Testis (tissue), 3 donors: Measurements from ENCODE around the gene ZBTB9. TPM values are rescaled to one million over a fixed set of nuclear protein-coding genes. Genes with fewer than 3 reads are reported as not detected.

Source experiments
- DNase-seq: peaks from one replicate; pipeline ENCODE4 v3.0.0-alpha.2; 2019
- H3K27ac ChIP-seq, 2 donors: fragments of 200-600 bp; sonication (generic); one replicate each; pipeline ENCODE4 v1.5.1; 2019
- H3K27me3 ChIP-seq: fragments of 200-600 bp; sonication (generic); one replicate; pipeline ENCODE4 v1.5.1; 2019
- H3K36me3 ChIP-seq: fragments of 200-600 bp; sonication (generic); one replicate; pipeline ENCODE4 v1.5.1; 2017; ENCODE audit warnings: low read depth; ENCODE audit errors: missing control alignments
- H3K4me1 ChIP-seq: fragments of 200-600 bp; sonication (generic); one replicate; pipeline ENCODE4 v1.5.1; 2019
- H3K4me3 ChIP-seq, 2 donors: fragments of 200-600 bp; sonication (generic); one replicate each; pipeline ENCODE4 v1.5.1; 2017 to 2019
- H3K9me3 ChIP-seq: fragments of 200-600 bp; sonication (generic); one replicate; pipeline ENCODE4 v1.5.1; 2017
- POLR2A ChIP-seq: fragments of 450-650 bp; IDR thresholded peaks from one replicate; pipeline ENCODE4 v1.6.1; 2017; ENCODE audit warnings: antibody characterized with exemption, mild to moderate bottlenecking, moderate library complexity
- whole genome bisulfite sequencing, 2 donors: methylation state at CpG; one replicate each; pipeline ENCODE4 v1.1.5; 2018; 5-methylcytosine and 5-hydroxymethylcytosine counted together
- intact Hi-C: fragments of 100-400 bp; cut with DNase I; formaldehyde crosslinking; loops from one replicate; pipeline ENCODE4 v1.15.1; 2023; ENCODE audit warnings: low total_unique reads
- polyA plus RNA-seq: library from polyadenylated mRNA; stranded (reverse); fragments of 350-450 nt; fragmentation: Illumina TruSeq; extraction: RNeasy Lipid Tissue Mini Kit (QIAGEN cat#74804); gene quantifications from one replicate; pipeline ENCODE4 v1.2.3, GENCODE V29; 2014; ENCODE audit warnings: low read depth, low replicate concordance; ENCODE audit not compliant: insufficient read depth
- total RNA-seq, 2 donors: library from RNA; depleted of rRNA; stranded (reverse); fragments of >200 nt; gene quantifications; one replicate each; pipeline ENCODE4 v1.2.3, GENCODE V29; 2016
- TF ChIP-seq, protein P1 (sequence below), 3 experiments: fragments of 450-650 bp in 2 of 3; fragments of 200-600 bp in 1 of 3; sonication (generic) in 1 of 3; IDR thresholded peaks; one replicate each; pipeline ENCODE4 v1.5.1; 2016 to 2019; ENCODE audit warnings: antibody characterized with exemption in 3 of 3, mild to moderate bottlenecking in 2 of 3, moderate library complexity in 1 of 3

Gene ZBTB9
- total and polyA plus RNA-seq, 3 donors from 2014 or later: 15.2 to 16.9 (median 15.7) TPM

DNA sequence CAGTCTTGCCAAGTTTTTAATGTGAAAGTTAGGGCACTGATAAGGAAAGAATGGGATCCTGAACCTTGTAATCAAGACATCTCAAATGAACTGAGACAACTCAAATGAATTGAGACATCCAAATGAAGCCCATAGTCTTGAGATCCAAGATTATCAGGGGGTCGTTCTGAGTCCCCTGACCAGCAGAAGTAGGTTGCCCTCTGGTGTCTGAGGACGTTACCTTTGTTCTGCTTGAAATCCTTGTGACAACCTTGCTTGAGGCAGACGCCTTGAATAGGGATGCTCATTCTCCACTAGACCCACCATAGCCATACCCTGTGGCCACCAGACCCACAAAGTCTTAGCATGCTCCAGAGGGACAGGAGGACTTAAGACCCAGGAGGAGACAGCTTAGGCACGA is 37.7 kb downstream of the ZBTB9 start:
- Histone ChIP-seq H3K9me3 (no peaks in the 10 kb centered on the region), H3K27me3 (no peaks in the 10 kb centered on the region), H3K27ac (no peak overlapping the region), H3K36me3 (no peaks in the 10 kb centered on the region), H3K4me1 (no peaks in the 10 kb centered on the region), H3K4me3 (no peak overlapping the region)
- no peak for DNase-seq
- intact Hi-C loops: no loop called here
- no peak for TF ChIP-seq POLR2A
- TF ChIP-seq, protein P1, sequence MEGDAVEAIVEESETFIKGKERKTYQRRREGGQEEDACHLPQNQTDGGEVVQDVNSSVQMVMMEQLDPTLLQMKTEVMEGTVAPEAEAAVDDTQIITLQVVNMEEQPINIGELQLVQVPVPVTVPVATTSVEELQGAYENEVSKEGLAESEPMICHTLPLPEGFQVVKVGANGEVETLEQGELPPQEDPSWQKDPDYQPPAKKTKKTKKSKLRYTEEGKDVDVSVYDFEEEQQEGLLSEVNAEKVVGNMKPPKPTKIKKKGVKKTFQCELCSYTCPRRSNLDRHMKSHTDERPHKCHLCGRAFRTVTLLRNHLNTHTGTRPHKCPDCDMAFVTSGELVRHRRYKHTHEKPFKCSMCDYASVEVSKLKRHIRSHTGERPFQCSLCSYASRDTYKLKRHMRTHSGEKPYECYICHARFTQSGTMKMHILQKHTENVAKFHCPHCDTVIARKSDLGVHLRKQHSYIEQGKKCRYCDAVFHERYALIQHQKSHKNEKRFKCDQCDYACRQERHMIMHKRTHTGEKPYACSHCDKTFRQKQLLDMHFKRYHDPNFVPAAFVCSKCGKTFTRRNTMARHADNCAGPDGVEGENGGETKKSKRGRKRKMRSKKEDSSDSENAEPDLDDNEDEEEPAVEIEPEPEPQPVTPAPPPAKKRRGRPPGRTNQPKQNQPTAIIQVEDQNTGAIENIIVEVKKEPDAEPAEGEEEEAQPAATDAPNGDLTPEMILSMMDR (IDR thresholded peaks at IDR 0.05): no peak
- WGBS, 2 donors: 54 to 64% methylated on average over 4 of the region's 4 CpGs

DNA sequence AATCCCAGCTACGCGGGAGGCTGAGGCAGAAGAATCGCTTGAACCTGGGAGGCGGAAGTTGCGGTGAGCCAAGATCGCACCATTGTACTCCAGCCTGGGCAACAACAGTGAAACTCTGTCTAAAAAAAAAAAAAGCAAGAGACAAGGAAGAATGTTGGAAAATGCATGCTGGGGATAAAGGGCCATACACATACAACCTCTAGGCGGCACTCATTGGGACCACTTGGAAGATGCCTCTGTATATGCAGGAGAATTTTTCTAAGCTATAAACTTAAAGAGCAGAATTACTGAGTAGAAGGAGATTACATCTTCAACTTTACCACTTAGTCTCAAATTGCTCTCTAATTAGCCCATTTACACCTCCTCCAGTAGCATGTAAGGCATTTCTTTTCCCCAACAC is 42.8 kb downstream of the ZBTB9 start:
- H3K4me1 ChIP-seq: no peaks in the 10 kb centered on the region
- H3K27me3 ChIP-seq: no peaks in the 10 kb centered on the region
- 88 to 97% methylated on average over 7 of the region's 7 CpGs for WGBS, 2 donors
- no peaks in the 10 kb centered on the region for H3K9me3 ChIP-seq
- H3K4me3 ChIP-seq: no peak overlapping the region
- no peak for DNase-seq
- no peak overlapping the region for H3K27ac ChIP-seq
- no peak for TF ChIP-seq POLR2A
- TF ChIP-seq, protein P1 (IDR thresholded peaks at IDR 0.05): no peak
- intact Hi-C loops: no loop called here
- no peaks in the 10 kb centered on the region for H3K36me3 ChIP-seq

DNA sequence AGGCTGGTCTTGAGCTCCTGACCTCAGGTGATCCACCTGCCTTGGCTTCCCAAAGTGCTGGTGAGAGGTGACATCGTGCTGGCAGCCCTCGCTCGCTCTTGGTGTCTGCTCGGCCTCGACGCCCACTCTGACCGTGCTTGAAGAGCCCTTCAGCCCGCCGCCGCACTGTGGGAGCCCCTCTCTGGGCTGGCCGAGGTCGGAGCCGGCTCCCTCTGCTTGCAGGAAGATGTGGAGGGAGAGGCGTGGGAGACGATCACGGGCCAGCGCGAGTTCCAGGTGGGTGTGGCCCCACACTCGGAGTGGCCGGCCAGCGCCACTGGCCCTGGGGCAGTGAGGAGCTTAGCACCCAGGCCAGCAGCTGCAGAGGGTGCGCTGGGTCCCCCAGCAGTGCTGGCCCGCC is 48.1 kb downstream of the ZBTB9 start:
- TF ChIP-seq, protein P1 (IDR thresholded peaks at IDR 0.05): no peak
- no peak for TF ChIP-seq POLR2A
- WGBS, 2 donors: 91 to 94% methylated on average over 20 to 23 of the region's 23 CpGs
- no peaks in the 10 kb centered on the region for H3K27me3 ChIP-seq
- H3K36me3 ChIP-seq: no peaks in the 10 kb centered on the region
- intact Hi-C loops: no loop called here
- DNase-seq: no peak
- no peak overlapping the region for H3K4me3 ChIP-seq
- no peak overlapping the region for H3K27ac ChIP-seq
- no peaks in the 10 kb centered on the region for H3K9me3 ChIP-seq
- H3K4me1 ChIP-seq: no peaks in the 10 kb centered on the region

GRCh38 chr6:33504486-33504885 is 50.1 kb downstream of the ZBTB9 start:
- Histone ChIP-seq H3K4me3 (no peak overlapping the region), H3K36me3 (no peaks in the 10 kb centered on the region), H3K4me1 (no peaks in the 10 kb centered on the region), H3K27me3 (no peaks in the 10 kb centered on the region), H3K27ac (no peak overlapping the region), H3K9me3 (no peaks in the 10 kb centered on the region)
- intact Hi-C loops: no loop called here
- TF ChIP-seq POLR2A: no peak
- TF ChIP-seq, protein P1 (IDR thresholded peaks at IDR 0.05): no peak
- DNase-seq: no peak

- TF ChIP-seq, protein P1 (IDR thresholded peaks at IDR 0.05): no peak
- TF ChIP-seq POLR2A: no peak
- 69% methylated on average over 7 of the region's 7 CpGs for WGBS, 2 donors
- Histone ChIP-seq H3K4me3 (no peak overlapping the region), H3K36me3 (no peaks in the 10 kb centered on the region), H3K4me1 (no peaks in the 10 kb centered on the region), H3K9me3 (no peaks in the 10 kb centered on the region), H3K27me3 (no peaks in the 10 kb centered on the region), H3K27ac (no peak overlapping the region)
- DNase-seq: no peak
- intact Hi-C loops: no loop called here
These were observed 51.4 kb downstream of the ZBTB9 start for GRCh38 chr6:33505548-33506370.
